ENCODE measurements around the gene PRKCA. TPM values are rescaled to one million over a fixed set of nuclear protein-coding genes. Genes with fewer than 3 reads are reported as not detected.
"Not testable (repeated sequence)": the region's sequence is repeated elsewhere in the genome, so short reads cannot be mapped to it uniquely, and the experiment has no call there.

Gene PRKCA
- total RNA-seq, 4 donors from 2014 or later = 9.0 to 76.1 (median 15.1) TPM

GRCh38 chr17:66287911-66288310 is 14.5 kb upstream of the PRKCA start:
- no peak overlapping the region for H3K27ac ChIP-seq
- TF ChIP-seq CTCF (IDR thresholded peaks at IDR 0.05) (no peak), POLR2A (IDR thresholded peaks at IDR 0.05) (no peak)
- H3K4me3 ChIP-seq = no peak overlapping the region
- no peaks in the 10 kb centered on the region for H3K36me3 ChIP-seq
- H3K4me1 ChIP-seq = no peaks in the 10 kb centered on the region
- H3K27me3 ChIP-seq = no peaks in the 10 kb centered on the region
- intact Hi-C loops (cut with DNase I; ENCODE audit: low total_unique reads) = no loop called here
- no peak for DNase-seq
- H3K9me3 ChIP-seq = no peaks in the 10 kb centered on the region

- TF ChIP-seq POLR2A (IDR thresholded peaks at IDR 0.05) = no peak
- TF ChIP-seq CTCF (IDR thresholded peaks at IDR 0.05) = peak in 1 of 4 experiments; percentile 34
Measured at GRCh38 chr17:66290101-66290722, 12.2 kb upstream of the PRKCA start.

GRCh38 chr17:66292353-66292752 is 10.1 kb upstream of the PRKCA start:
- no peaks in the 10 kb centered on the region for H3K36me3 ChIP-seq
- no peak for DNase-seq
- H3K4me3 ChIP-seq = no peak overlapping the region
- no peak for TF ChIP-seq CTCF (IDR thresholded peaks at IDR 0.05)
- TF ChIP-seq POLR2A (IDR thresholded peaks at IDR 0.05) = no peak
- no peaks in the 10 kb centered on the region for H3K9me3 ChIP-seq
- H3K4me1 ChIP-seq = peaks cover 0 to 6% of the 10 kb centered on the region in 2 donors
- no peaks in the 10 kb centered on the region for H3K27me3 ChIP-seq
- peak overlapping the region in 1 of 2 donors; percentile 36 for H3K27ac ChIP-seq
- intact Hi-C loops (cut with DNase I; ENCODE audit: low total_unique reads) = no loop called here

More at GRCh38 chr17:66290101-66290722, 12.2 kb upstream of the PRKCA start:
- Histone ChIP-seq H3K9me3 (no peaks in the 10 kb centered on the region), H3K27me3 (no peaks in the 10 kb centered on the region), H3K4me3 (no peak overlapping the region), H3K4me1 (peaks cover 0 to 6% of the 10 kb centered on the region in 2 donors), H3K36me3 (no peaks in the 10 kb centered on the region), H3K27ac (no peak overlapping the region)
- intact Hi-C loops (cut with DNase I; ENCODE audit: low total_unique reads) = no loop called here
- no peak for DNase-seq

GRCh38 chr17:66296289-66296725 is 6.1 kb upstream of the PRKCA start:
- Histone ChIP-seq H3K27ac (no peak overlapping the region), H3K4me3 (no peak overlapping the region), H3K4me1 (peaks cover 0 to 6% of the 10 kb centered on the region in 2 donors), H3K27me3 (no peaks in the 10 kb centered on the region), H3K9me3 (no peaks in the 10 kb centered on the region), H3K36me3 (no peaks in the 10 kb centered on the region)
- intact Hi-C loops (cut with DNase I; ENCODE audit: low total_unique reads) = no loop called here
- no peak for TF ChIP-seq CTCF (IDR thresholded peaks at IDR 0.05)
- no peak for TF ChIP-seq POLR2A (IDR thresholded peaks at IDR 0.05)
- DNase-seq = no peak

- H3K4me1 ChIP-seq; H3K36me3 ChIP-seq; H3K9me3 ChIP-seq; intact Hi-C loops (cut with DNase I; ENCODE audit: low total_unique reads); DNase-seq; H3K4me3 ChIP-seq; H3K27me3 ChIP-seq; H3K27ac ChIP-seq: not testable (repeated sequence)
Measured at GRCh38 chr17:66297443-66297842, 5.0 kb upstream of the PRKCA start.

Measured in uterus (tissue), 4 donors.